Measurements from ENCODE around the gene OGFOD1.

GRCh38 chr16:56506941-56507340, 55.6 kb downstream of the OGFOD1 start:
- TF ChIP-seq POLR2AphosphoS5 (IDR thresholded peaks at IDR 0.05; ENCODE audit: low read depth, low read length) (no peak), TAF1 (IDR thresholded peaks at IDR 0.05; ENCODE audit: low read depth, low read length) (no peak), POLR2A (IDR thresholded peaks at IDR 0.05; ENCODE audit: low read depth, low read length) (no peak), POU2F2 (IDR thresholded peaks at IDR 0.05; ENCODE audit: low read depth, low read length) (no peak), PAX5 (IDR thresholded peaks at IDR 0.05; ENCODE audit: insufficient read depth, low read length, severe bottlenecking) (no peak)
